OCI-M2 (cell line): ENCODE data around the gene PTPN9.
A peak's percentile ranks its signal among the peaks of the same experiment; 100 is the strongest.
"Not testable (repeated sequence)": the region's sequence is repeated elsewhere in the genome, so short reads cannot be mapped to it uniquely, and the experiment has no call there.

Experiments used
- DNase-seq: peaks from one replicate; lab custom pipeline; 2025; ENCODE audit not compliant: unreplicated experiment; lab: John Stamatoyannopoulos, UW

The PTPN9 gene

DNA sequence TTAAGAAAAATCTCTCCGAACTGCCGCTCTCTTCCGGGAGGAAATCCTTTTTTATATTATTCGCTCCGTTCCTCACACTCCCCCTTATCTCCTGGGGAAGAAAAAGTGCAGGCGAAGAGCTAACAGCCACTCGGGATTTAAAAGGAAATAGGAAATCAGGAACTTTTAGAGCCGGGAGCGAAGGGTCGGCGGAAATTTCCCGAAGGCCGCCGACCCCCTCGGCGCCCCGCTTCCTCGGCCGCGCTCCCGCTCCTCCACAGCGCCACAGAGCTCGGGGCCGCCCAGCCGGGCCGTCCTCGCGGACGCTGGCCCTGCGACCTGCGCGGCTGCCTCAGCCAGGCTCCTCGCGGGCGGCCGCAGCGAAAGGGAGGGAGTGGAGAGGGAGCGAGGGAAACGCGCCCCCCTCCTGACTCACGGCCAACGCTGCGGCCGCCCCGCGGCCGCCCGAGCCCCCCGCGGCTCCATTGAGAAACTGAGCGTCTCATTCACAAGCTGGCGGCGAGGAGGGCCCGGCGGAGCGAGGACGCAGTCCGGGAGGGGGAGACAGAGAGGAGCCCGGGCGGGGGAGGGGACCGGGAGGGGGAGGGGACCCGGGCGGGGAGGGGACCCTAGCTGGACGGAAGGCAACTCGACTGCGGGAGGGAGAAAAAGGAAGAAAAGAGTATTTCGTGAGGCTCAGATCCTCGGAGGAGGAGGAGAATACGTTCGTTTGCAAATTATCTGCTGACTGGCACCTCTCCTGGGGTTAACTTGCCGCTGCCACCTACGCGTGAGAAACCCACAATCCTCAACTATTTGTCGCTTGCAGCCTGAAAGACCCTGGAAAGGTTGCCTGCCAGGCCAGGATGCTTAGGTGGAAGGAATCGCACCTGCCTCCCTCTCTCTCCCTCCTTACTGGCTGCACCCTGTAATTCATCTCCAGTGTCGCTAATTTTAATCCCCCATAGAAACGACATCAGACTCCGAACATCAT, at the start of gene PTPN9:
Gene PTPN9 (minus strand): TSS at position 368 of the 973 bp plus-strand sequence. CDS start 539 bp downstream, outside the sequence.
- DNase-seq = peak; percentile 20

DNA sequence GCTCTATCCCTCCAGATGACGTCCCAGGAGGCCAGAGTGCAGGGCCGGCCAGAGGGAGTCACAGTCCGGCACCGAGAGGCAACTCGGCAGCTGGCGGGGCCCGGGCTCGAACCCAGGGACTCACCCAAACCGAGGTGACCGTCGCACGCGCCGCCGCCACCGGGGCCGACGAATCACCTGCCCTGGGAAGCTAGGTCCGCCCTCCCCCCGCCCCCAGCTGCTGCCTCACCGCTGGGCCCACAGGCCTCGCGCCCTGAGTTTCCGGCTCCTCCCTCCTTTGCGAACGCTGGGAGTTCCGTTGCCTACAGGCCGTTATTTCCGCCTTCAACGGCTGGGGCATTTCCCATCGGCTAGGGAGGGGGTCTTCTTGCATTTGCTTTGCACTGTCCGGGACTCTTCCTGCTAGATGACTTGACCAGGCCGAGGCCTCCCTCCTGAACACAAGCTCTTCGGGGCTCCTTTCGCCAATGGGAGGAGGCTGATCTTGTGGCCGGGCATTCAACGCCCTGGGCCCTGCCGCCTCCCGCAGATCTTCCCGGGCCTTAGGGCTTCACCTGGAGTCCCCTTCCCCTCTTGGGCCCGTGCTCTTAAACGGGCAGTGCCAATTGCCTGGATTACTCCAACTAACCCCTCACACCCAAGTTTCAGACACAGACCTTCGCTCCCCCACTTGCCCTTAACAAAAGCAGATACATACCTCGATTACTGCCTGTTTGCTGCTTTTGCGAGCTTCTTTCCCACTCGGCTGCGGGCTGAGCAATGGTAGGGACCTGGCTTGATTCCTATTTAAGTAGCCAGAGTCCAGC, 46.6 kb upstream of the PTPN9 start, which contains the start of gene SNUPN:
Gene SNUPN (minus strand): TSS at position 184 of the 806 bp plus-strand sequence. CDS start 4,674 bp downstream, outside the sequence.
- DNase-seq = peak; percentile 55

DNA sequence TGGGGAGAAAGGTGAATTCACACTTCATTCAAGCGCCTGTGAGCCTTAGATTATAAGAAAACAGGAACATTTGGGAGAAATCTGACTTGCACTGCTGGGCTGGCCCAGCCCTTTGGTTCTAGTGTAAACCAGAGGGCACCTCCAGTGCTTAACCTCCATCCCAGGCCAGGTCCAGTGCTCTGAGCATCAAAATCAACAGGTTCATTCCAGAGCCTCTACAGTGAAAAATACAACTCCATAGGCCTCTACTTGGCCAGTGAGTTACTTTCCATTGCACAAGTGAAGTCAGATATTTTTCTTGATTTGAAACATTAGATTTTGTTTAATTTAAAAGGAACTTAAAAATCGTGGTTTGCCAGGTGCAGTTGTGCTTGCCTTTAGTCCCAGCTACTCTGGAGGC, 43.4 kb upstream of the PTPN9 start:
- DNase-seq = no peak

DNA sequence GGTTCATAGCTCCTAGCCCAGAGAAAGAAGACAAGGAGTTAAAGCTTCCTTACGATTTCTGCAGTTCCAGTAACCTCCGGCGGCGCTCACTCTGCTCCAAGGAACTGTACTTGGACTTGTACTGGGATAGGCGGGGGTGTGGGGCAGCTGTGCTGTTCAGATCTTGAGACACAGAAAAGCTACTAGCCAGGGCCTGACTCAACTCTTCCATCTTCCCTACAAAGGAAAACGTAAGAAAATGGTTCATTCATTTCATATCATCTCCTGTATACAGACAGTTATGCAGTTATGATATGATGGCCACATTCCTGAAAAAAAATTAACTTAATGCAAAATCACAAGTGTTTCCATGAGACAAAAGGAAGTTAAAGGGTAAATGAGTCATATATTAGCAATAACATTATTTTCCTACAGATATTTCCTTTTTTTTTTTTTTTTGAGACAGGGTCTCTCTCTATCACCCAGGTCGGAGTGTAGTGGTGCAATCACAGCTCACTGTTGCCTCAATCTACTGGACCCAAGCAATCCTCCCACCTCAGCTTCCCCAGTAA, 41.8 kb upstream of the PTPN9 start:
- no peak for DNase-seq

DNA sequence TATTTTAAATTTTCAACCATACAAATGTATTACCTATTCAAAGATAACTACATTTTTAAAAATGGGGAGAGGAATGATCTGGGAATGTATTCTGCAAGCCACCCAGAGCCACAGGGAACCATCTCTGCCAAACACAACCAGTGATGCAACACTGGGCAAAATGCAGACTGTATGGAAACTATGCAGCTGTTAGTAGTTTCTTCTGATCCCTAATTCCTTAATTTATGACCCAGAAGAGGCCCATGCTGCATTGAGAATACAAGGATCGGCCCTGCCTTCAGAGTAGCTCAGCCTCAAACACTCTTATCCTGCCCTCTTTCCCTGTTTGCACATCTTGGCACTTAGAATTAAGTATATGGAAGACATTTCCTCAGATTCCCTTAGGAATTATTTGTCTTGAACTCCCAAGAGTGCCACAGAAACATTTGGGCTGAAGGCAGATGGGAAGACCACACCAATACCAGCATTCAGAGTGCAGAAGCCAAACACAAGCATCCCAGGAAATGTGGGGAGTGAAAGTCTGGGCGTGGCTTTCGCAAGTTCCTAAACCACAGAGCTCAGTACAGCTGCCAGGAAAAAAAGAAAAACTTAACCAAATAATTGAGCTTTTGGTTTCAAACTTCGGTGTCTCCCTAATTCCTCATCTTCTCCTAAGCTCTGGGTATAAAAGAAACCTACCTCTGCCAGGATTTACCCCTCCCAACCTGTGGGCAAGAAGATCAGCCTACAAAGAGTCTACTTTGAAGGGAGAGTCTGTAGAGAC, 41.1 kb upstream of the PTPN9 start:
- DNase-seq = no peak

DNA sequence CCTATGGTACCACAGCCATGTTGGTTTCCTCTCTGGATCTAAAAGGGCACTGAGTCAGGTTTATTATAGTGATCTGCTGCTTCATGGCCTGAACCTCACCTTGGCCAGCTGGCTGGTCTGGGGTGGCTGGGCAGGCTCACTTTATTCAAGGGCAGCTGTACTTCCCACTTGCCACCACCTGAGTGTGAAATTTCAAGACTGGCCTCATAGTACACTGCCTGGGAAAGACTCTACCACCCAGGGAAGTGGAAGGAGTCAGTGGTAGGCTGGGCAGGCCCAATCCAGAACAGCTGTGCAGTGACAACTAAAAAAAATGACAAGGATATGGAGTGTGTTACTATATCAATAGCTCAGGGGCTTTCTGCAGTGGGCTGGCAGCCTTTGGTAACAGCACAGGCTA, 37.7 kb upstream of the PTPN9 start:
- no peak for DNase-seq

DNA sequence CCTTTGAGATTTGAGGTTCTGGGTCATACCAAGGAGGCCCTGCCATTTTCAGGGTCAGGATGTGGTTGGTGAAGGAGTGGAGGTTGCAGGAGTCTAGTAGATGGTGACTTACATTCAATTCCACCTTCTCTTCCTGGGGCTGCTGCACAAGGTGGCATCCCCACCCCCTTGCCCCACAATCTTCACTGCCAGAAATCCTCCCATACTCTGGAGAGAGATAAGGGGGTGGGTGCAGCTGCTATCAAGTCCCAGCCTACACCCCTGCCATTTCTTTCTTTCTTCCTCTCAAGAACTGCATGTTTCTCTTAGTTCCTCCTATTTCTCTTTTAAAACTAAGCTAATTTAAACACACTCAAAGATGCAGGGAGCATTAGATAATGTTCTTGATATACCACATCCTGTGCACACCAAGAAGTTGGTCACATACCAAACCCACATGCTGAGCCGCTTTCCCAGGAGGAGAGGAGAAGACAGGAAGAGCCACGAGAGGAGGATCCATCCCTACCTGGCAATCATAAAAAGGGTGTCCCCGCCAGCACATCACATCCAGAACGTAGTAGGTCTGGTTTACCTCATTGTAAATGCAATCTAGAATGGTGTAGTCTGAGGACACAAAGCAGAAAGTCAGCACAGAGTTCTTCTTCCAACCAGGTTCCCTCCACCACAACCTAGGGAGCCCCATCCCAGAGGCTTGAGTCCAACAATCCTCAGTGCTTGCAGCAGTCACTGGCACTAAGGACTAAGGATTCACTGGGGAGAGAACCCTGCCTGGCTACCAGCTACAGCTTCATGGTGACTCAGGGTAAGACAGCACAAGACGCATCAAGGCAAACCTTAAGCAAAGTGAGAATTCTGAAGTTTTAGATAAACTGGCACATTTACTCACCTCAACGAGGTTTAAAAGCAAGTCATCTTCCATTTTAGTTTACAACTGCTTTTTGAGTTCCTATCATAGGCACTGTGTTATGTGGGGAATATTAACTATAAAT, 27.9 kb upstream of the PTPN9 start:
- DNase-seq = peak; percentile 46

DNA sequence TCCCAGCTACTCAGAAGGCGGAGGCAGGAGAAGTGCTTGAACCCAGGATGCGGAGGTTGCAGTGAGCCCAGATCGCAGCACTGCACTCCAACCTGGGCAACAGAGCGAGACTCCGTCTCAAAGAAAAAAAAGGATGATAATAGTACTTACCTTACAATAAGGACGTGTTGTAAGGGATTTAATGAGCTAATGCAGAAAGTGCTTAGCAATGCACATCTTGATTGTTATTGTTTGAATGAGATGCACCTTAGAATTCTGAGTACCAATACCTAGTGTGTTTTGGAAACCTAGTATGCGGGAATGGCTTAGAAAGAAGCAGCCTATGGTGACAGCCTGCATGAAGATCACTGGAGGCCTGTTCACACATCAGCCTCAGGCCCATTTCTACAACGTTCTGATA, 26.9 kb upstream of the PTPN9 start:
- no peak for DNase-seq

DNA sequence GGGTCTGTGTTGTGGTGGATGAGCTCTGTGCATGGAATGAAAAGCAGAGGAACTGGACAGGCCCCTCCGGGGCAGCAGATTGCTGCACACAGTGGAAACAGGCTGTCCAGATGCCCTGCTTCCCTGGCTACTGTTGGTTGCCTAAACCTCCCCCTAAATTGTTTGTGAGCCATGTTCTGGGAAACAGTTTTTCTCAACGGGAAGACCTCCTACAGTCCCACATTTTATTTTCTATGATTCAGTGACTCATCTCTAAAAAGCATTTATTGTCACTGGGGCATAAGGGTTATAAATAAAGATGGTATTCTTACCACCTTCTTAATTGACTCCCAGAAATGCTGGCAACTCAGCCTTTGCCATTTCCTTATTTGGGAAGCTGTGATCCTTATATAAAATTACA, 20.3 kb upstream of the PTPN9 start:
- no peak for DNase-seq

DNA sequence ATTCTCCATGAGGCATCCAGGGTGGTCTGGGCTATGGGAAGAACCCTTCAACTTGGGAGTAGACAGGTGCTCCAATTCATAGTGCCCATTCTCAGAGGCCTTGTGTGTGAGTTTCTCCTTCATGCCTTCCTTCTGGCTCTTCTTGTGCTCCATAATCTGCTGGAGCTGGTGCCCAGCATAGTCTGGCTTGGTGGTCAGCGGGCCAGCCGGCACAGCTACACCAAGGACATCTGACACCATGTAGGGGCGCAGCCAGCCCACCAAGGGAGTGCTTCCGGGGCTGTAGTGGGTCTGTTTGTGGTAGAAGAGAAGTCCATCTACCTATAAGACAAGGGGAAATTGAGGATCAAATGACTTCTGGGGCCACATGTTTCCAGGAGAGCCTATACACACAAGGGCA, 19.2 kb upstream of the PTPN9 start:
- no peak for DNase-seq

DNA sequence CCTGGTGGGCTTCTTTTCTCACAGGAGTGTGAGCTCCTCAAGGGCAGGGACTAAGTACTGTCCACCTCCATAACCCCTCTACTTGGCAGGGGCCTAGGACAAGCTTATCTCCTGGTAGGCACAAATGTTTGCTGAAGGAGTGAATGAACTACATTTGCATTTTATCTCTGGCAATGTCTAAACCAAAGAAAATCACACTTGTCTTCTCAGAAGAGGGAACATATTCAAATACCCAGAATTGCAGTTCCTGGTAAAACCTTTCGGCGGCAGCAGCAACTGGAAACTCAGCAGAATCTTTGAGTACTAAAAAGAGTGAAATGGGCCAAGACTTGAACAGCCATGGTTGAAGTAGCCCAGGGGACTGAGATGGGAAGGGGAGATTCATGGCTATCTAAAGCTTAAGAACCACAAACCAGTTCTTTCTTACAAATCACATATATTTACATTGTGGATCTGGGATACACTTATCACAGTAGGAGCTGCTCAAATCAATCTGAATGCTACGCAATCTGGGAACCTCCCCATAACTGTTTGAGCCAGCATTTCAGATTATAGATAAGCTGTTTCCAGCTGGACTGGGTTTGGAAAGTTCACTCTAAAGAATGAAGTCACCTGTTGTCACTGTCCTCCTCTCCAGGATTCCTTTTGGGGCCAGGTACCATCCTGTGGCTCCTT, 18.7 kb upstream of the PTPN9 start:
- no peak for DNase-seq

DNA sequence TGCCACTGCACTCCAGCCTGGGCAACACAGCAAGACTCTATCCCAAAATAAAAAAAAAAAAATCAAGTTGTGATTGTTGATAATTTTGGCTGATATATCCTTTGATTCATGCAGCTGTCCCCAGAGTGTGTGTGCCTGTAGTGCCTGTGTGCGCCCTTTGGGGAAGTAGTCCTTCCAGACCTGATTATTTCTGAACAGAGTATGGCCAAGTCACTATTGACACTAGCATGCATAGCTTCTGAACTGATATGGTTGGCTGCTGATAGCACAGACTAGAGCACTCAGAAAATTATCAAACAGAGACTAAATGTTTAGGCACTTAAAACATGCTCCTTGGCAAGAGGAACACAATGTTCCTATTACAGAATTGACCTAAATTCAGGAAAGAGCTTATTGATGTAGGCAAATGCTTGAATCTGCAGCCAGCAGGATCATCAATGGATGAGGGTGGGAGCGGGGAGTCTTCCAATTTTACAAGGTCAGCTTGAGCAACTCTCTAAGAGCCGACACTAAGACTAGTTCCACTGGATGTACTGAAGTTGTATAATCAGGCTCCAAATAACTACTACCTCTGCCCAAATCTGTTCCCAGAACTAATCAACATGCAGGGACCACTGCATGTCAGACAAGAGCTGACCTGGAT, 17.7 kb upstream of the PTPN9 start:
- no peak for DNase-seq

DNA sequence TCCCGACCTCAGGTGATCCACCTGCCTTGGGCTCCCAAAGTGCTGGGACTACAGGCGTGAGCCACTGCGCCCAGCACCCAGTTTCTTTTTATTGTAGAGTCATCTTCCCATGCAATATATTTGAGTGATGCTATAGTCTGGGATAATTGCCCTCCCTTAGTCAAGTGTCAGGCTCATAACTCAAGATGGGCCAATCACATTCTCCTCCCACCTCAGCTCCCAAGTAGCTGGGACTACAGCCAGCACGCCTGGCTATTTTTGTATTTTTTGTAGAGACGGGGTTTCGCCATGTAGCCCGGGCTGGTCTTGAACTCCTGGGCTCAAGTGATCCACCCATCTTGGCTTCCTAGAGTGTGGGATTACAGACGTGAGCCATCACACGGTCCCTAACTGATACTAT, 15.2 kb upstream of the PTPN9 start:
- no peak for DNase-seq

DNA sequence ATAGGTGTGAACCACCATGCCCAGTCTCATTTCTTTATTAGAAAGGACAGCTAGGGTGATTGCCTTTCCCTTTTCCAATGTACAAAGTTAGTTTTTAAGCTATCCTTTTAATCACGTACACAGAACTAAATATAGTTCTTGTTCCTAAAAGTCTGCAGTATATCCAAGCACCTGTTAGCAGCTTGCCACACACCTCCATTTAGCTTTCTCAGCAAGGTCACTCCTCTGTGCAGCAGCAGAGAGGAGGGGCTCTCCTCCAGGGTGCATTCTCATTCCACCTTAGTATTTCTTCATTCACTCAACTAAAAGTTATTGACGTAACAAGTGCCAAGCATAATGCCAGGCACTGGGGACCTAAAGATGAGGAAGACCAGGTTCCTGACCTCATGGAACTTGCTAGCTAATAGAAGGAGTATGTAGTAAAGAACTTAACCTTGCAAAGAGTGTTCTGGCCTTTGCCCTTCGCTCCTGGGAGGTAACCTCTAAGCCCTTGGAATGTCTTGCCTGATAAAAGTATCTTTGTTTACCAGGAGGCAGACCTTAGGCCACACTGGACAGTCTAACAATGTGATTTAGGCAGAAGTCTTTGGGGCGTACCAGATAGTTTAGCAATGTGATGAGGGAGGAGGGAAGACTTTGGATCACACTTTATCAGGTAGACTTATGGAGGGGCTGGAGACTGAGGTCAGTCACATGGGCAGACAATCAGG, 12.7 kb upstream of the PTPN9 start:
- no peak for DNase-seq

DNA sequence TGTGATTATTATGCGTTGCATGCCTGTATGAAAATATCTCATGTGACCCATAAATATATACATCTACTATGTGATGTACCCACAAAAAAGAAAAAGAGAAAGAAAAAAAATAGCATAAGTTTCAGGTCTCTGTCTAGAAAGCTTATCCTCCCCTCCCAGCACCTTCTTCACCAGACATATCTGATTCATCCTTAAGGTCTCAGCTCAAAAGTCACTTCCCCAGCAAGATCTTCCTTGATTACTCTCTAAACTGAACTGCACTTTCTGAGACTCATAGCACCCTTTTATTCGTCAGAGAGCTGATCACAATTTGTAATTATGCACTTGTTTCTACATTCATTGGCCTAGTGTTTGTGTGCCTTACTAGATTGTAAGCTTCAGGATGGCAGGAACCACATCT, 11.1 kb upstream of the PTPN9 start:
- DNase-seq = no peak

DNA sequence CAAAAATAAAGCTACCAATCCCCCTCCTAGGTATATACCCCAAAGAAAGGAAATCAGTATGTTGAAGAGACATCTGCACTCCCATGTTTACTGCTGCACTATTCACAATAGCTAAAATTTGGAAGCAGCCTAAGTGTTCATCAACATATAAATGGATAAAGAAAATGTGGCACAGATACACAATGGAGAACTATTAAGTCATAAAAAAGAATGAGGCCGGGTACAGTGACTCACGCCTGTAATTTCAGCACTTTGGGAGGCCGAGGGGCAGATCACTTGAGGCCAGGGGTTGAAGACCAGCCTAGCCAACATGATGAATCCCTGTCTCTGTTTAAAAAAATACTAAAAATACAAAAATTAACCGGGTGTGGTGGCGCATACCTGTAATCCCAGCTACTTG, 10.0 kb upstream of the PTPN9 start:
- DNase-seq = no peak

DNA sequence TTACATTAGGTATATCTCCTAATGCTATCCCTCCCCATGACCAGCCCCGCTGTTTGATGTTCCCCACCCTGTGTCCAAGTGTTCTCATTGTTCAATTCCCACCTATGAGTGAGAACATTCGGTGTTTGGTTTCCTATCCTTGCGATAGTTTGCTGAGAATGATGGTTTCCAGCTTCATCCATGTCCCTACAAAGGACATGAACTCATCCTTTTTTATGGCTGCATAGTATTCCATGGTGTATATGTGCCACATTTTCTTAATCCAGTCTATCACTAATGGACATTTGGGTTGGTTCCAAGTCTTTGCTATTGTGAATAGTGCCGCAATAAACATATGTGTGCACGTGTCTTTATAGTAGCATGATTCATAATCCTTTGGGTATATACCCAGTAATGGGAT, 7.3 kb upstream of the PTPN9 start:
- DNase-seq = not testable (repeated sequence)

DNA sequence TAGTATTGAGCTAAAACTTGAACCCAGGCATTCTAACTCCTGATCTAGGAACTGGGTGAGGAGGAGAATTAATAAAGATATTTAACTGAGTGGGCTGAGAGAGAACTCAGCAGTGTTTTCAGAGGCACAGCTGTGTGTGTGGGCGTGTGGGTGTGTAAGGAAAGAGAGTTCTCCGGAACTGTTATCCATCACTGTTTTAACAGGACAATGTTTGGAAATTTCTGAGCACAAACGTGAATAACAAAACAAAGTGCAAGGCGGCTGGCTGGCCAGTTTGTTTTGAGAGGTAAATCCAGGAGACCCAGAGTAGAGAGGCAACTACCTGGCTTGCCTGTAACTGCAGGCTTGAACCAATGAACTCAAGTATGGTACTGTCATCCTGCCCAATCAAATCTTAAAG, 5.0 kb upstream of the PTPN9 start:
- DNase-seq = no peak
